PC-3 (cell line): ENCODE measurements around the gene PCGF2. TPM values are rescaled to one million over a fixed set of nuclear protein-coding genes. Genes with fewer than 3 reads are reported as not detected.

Experiments used
- ATAC-seq: fragments of 200-7000 bp; cut with Tn5 transposase; 2 replicates; pipeline ENCODE4 v1.9.1; 2020; ENCODE audit warnings: mild to moderate bottlenecking, moderate library complexity
- BruUV-seq: library from RNA; stranded (reverse); fragments of 400-500 nt; replicated peaks from 2 replicates; lab custom pipeline; 2021; lab: Mats Ljungman, UMichigan
- CTCF ChIA-PET: fragments of 300-600 bp; sonication (Branson Sonifier 250); formaldehyde crosslinking; loops from one replicate; lab custom pipeline; 2022; ENCODE audit warnings: antibody characterized with exemption; lab: Charles Lee
- POLR2A ChIA-PET: fragments of 300-600 bp; sonication (Branson Sonifier 250); formaldehyde crosslinking; loops from one replicate; lab custom pipeline; 2022; ENCODE audit warnings: antibody characterized with exemption; ENCODE audit not compliant: unreplicated experiment; lab: Charles Lee
- DNase-seq: peaks from one replicate; pipeline ENCODE4 v3.0.0-alpha.2; 2015
- H2AFZ ChIP-seq: fragments of 300-600 bp; sonication (generic); 2 replicates; pipeline ENCODE4 v1.6.0; 2016; ENCODE audit warnings: antibody characterized with exemption, low read length
- H3F3A ChIP-seq: fragments of 300-600 bp; sonication (generic); one replicate; pipeline ENCODE4 v1.6.0; 2017; ENCODE audit warnings: antibody characterized with exemption, low read length, control low read depth, mild to moderate bottlenecking; ENCODE audit not compliant: unreplicated experiment
- H3K27ac ChIP-seq: fragments of 300-600 bp; sonication (generic); 2 replicates; pipeline ENCODE4 v1.5.1; 2016; ENCODE audit warnings: mild to moderate bottlenecking, low read length
- H3K27me3 ChIP-seq: fragments of 300-600 bp; sonication (generic); 2 replicates; pipeline ENCODE4 v1.6.1; 2016; ENCODE audit warnings: low read length, mixed read lengths
- H3K36me3 ChIP-seq: fragments of 300-600 bp; sonication (generic); 2 replicates; pipeline ENCODE4 v1.6.1; 2016; ENCODE audit warnings: low read depth, mixed run types, low read length, mixed read lengths
- H3K4me1 ChIP-seq: fragments of 300-600 bp; sonication (generic); 2 replicates; pipeline ENCODE4 v1.5.1; 2016; ENCODE audit warnings: low read length; ENCODE audit not compliant: insufficient read depth
- H3K4me2 ChIP-seq: fragments of 300-600 bp; sonication (generic); 2 replicates; pipeline ENCODE4 v1.6.0; 2016; ENCODE audit warnings: low read length
- H3K4me3 ChIP-seq: fragments of 300-600 bp; sonication (generic); 2 replicates; pipeline ENCODE4 v1.5.1; 2016; ENCODE audit warnings: mild to moderate bottlenecking, low read length, mixed read lengths
- H3K79me2 ChIP-seq: fragments of 300-600 bp; sonication (generic); 2 replicates; pipeline ENCODE4 v1.6.1; 2017; ENCODE audit warnings: low read length, mixed read lengths
- H3K9ac ChIP-seq: fragments of 300-600 bp; sonication (generic); 2 replicates; pipeline ENCODE4 v1.6.0; 2016; ENCODE audit warnings: mild to moderate bottlenecking, low read length
- H3K9me2 ChIP-seq: fragments of 300-600 bp; sonication (generic); replicated peaks from 2 replicates; pipeline ENCODE4 v1.6.1; 2016; ENCODE audit warnings: mixed run types, low read length, mixed read lengths
- H3K9me3 ChIP-seq: fragments of 300-600 bp; sonication (generic); 2 replicates; pipeline ENCODE4 v1.6.1; 2016; ENCODE audit warnings: low read length, mixed read lengths
- H4K20me1 ChIP-seq: fragments of 300-600 bp; sonication (generic); 2 replicates; pipeline ENCODE4 v1.6.1; 2016; ENCODE audit warnings: low read length, mixed read lengths
- CTCF ChIP-seq: fragments of 300-600 bp; sonication (generic); conservative IDR thresholded peaks from 2 replicates; pipeline ENCODE4 v1.5.1; 2017; ENCODE audit warnings: antibody characterized with exemption, low read depth, mild to moderate bottlenecking, low read length
- EZH2 ChIP-seq: fragments of 300-600 bp; sonication (generic); IDR thresholded peaks from one replicate; pipeline ENCODE4 v1.6.1; 2017; ENCODE audit warnings: antibody characterized with exemption, mild to moderate bottlenecking, low read length; ENCODE audit not compliant: unreplicated experiment
- EZH2phosphoT487 ChIP-seq: fragments of 300-600 bp; sonication (generic); IDR thresholded peaks from 2 replicates; pipeline ENCODE4 v1.6.1; 2018; ENCODE audit warnings: mild to moderate bottlenecking, antibody characterized with exemption, low read length, borderline replicate concordance
- intact Hi-C: fragments of 100-400 bp; cut with micrococcal nuclease; formaldehyde crosslinking; loops from 2 replicates; pipeline ENCODE4 v1.9.0; 2023
- total RNA-seq: library from RNA; depleted of rRNA; stranded (reverse); fragments of >200 nt; gene quantifications from 2 replicates; pipeline ENCODE4 v1.2.3, GENCODE V29; 2014

Gene PCGF2
- total RNA-seq, 1 experiment from 2014 or later: 14.1 TPM

- peak overlapping the region; percentile 94 for H3K4me3 ChIP-seq
- H3K36me3 ChIP-seq: 0 out of 2 replicates have a peak, but pooled peaks cover 6% of the 10 kb centered on the region
- H2AFZ ChIP-seq: peak overlapping the region; percentile 56
- ATAC-seq: peak; percentile 5; the same call in 1 of the 2 replicates
- peak overlapping the region; percentile 88 for H3K4me2 ChIP-seq
- no peaks in the 10 kb centered on the region for H3K27me3 ChIP-seq
- no peaks in the 10 kb centered on the region for H3K9me2 ChIP-seq
- H3K9me3 ChIP-seq: no peaks in the 10 kb centered on the region
- H3K79me2 ChIP-seq: peaks cover 65% of the 10 kb centered on the region
- intact Hi-C loops: no loop called here
- ChIA-PET POLR2A (no interaction called here), CTCF (interaction anchor here (0.6 kb wide), 1 partner anchor 16 kb away, joined by 6 read pairs; no protein-coding TSS in a partner anchor)
- peak; percentile 41 for DNase-seq
- H4K20me1 ChIP-seq: 0 out of 2 replicates have a peak, but pooled peaks cover 4% of the 10 kb centered on the region
- peaks cover 24% of the 10 kb centered on the region for H3K4me1 ChIP-seq
- TF ChIP-seq CTCF (no peak), EZH2 (no peak), EZH2phosphoT487 (no peak)
- no TSS peak for BruUV-seq
- H3K27ac ChIP-seq: no peak overlapping the region
- no peaks in the 10 kb centered on the region for H3F3A ChIP-seq
- H3K9ac ChIP-seq: peak overlapping the region; percentile 62
These were observed 2.4 kb upstream of the PCGF2 start for GRCh38 chr17:38750312-38751121.

GRCh38 chr17:38750044-38750311 lies 1.8 kb upstream of the PCGF2 start:
- BruUV-seq: TSS peak; percentile 51
- H3K36me3 ChIP-seq: 0 out of 2 replicates have a peak, but pooled peaks cover 6% of the 10 kb centered on the region
- ChIA-PET CTCF (no interaction called here), POLR2A (no interaction called here)
- H3K9ac ChIP-seq: peak overlapping the region; percentile 62
- H3K27me3 ChIP-seq: no peaks in the 10 kb centered on the region
- ATAC-seq (no peak), DNase-seq (no peak)
- TF ChIP-seq EZH2 (no peak), EZH2phosphoT487 (no peak), CTCF (no peak)
- H3K79me2 ChIP-seq: peaks cover 68% of the 10 kb centered on the region
- no peak overlapping the region for H3K27ac ChIP-seq
- no peaks in the 10 kb centered on the region for H3K9me2 ChIP-seq
- H2AFZ ChIP-seq: peak overlapping the region; percentile 56
- no peaks in the 10 kb centered on the region for H3K9me3 ChIP-seq
- 0 out of 2 replicates have a peak, but pooled peaks cover 4% of the 10 kb centered on the region for H4K20me1 ChIP-seq
- intact Hi-C loops: no loop called here
- peaks cover 24% of the 10 kb centered on the region for H3K4me1 ChIP-seq
- H3F3A ChIP-seq: no peaks in the 10 kb centered on the region
- H3K4me3 ChIP-seq: peak overlapping the region; percentile 94
- H3K4me2 ChIP-seq: peak overlapping the region; percentile 88
